HEK293T (cell line): ENCODE results near the gene NKG7.
"Not testable (repeated sequence)": the region's sequence is repeated elsewhere in the genome, so short reads cannot be mapped to it uniquely, and the experiment has no call there.

Experiments used
- CTCF ChIA-PET: fragments of 350-600 bp; formaldehyde crosslinking; extraction: SDS; loops from one replicate; lab custom pipeline; 2021; ENCODE audit warnings: antibody characterized with exemption, inconsistent platforms; lab: Yijun Ruan, JAX
- POLR2A ChIA-PET: fragments of 350-600 bp; formaldehyde crosslinking; extraction: SDS; loops from one replicate; lab custom pipeline; 2020; ENCODE audit warnings: antibody characterized with exemption, inconsistent platforms; lab: Yijun Ruan, JAX
- DNase-seq: peaks from one replicate; pipeline ENCODE4 v3.0.0; 2012; ENCODE audit warnings: mixed read lengths; ENCODE audit errors: extremely low spot score
- ARNT ChIP-seq: fragments of 450-650 bp; IDR thresholded peaks from 2 replicates; pipeline ENCODE4 v1.6.1; 2017; ENCODE audit warnings: mild to moderate bottlenecking
- BHLHE40 ChIP-seq: fragments of 450-650 bp; IDR thresholded peaks from 2 replicates; pipeline ENCODE4 v1.6.1; 2016; ENCODE audit warnings: mild to moderate bottlenecking, moderate library complexity, borderline replicate concordance
- CTBP1 ChIP-seq: fragments of 450-650 bp; IDR thresholded peaks from 2 replicates; pipeline ENCODE4 v1.6.1; 2016; ENCODE audit warnings: borderline replicate concordance
- ELF4 ChIP-seq: fragments of 450-650 bp; IDR thresholded peaks from 2 replicates; pipeline ENCODE4 v1.6.1; 2017; ENCODE audit warnings: antibody characterized with exemption
- FOXA1 ChIP-seq: fragments of 450-650 bp; IDR thresholded peaks from 2 replicates; pipeline ENCODE4 v1.6.1; 2016; ENCODE audit warnings: mild to moderate bottlenecking
- FOXK2 ChIP-seq: fragments of 450-650 bp; IDR thresholded peaks from 2 replicates; pipeline ENCODE4 v1.6.1; 2016; ENCODE audit warnings: mild to moderate bottlenecking
- FOXM1 ChIP-seq: fragments of 450-650 bp; IDR thresholded peaks from 2 replicates; pipeline ENCODE4 v1.6.1; 2017; ENCODE audit warnings: mild to moderate bottlenecking, borderline replicate concordance
- HDGF ChIP-seq: fragments of 450-650 bp; IDR thresholded peaks from 2 replicates; pipeline ENCODE4 v1.6.1; 2017; ENCODE audit warnings: antibody characterized with exemption, borderline replicate concordance
- L3MBTL2 ChIP-seq: fragments of 450-650 bp; conservative IDR thresholded peaks from 2 replicates; pipeline ENCODE4 v1.6.1; 2016; ENCODE audit warnings: mild to moderate bottlenecking
- LEF1 ChIP-seq: fragments of 450-650 bp; IDR thresholded peaks from 2 replicates; pipeline ENCODE4 v1.6.1; 2017; ENCODE audit warnings: mild to moderate bottlenecking, borderline replicate concordance
- NFRKB ChIP-seq: fragments of 450-650 bp; IDR thresholded peaks from 2 replicates; pipeline ENCODE4 v1.6.1; 2016; ENCODE audit warnings: mild to moderate bottlenecking, moderate library complexity
- SP1 ChIP-seq: fragments of 450-650 bp; IDR thresholded peaks from 2 replicates; pipeline ENCODE4 v1.6.1; 2017
- SUZ12 ChIP-seq: fragments of 450-650 bp; IDR thresholded peaks from 2 replicates; pipeline ENCODE4 v1.6.1; 2016; ENCODE audit warnings: mild to moderate bottlenecking
- TARDBP ChIP-seq: fragments of 450-650 bp; IDR thresholded peaks from 2 replicates; pipeline ENCODE4 v1.6.1; 2016
- ZNF384 ChIP-seq: fragments of 450-650 bp; IDR thresholded peaks from 2 replicates; pipeline ENCODE4 v1.6.1; 2016
- TF ChIP-seq, protein P1 (sequence below): fragments of 450-650 bp; IDR thresholded peaks from 2 replicates; pipeline ENCODE4 v1.6.1; 2016

Gene NKG7, protein sequence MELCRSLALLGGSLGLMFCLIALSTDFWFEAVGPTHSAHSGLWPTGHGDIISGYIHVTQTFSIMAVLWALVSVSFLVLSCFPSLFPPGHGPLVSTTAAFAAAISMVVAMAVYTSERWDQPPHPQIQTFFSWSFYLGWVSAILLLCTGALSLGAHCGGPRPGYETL

DNA sequence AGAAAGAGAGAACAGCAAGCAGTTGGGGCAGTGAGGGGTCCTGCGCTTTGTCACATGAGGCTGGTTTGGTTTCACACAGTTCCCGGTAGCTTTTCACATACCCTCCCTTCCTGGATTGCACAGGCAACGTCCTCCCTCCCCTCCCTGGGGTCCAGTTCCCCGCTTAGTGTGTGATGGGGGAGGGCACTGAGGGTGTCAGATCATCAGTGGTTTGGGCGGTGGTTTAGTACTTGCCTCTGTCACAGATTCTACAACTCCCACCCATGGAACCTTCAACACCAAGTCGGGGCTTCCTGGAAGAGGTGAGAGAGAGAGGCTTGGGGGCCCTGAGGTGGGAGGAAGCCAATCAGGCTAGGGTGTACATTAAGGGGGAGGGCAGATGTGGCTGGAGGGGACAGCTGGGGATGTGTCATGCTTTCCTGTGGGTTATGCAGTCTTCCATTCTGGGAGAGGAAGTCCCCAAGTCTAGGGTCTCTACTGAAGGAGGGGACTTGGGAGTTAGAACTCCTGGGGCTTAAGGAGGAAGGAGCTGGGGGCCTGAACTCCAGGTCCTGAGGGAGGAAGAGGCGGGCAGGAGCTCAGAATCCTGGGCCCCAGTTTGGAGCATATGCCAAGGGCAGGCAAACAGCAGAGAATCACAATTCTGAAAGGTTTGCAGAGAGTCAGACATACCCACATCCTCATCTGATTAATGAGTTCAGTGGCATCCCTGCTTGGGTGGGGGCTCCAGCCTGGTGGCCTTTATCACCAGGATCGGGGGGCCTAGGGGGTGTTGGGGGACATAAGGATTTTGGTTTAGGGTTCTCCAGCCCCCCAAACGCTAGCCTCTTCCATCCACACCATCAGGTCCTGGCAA is at the start of gene NKG7:
NKG7 (minus strand) TSS at position 6 of the 856 bp plus-strand sequence. CDS start 119 bp downstream, outside the sequence.
- ChIA-PET POLR2A (interaction anchor here (2.4 kb wide), 1 partner anchor 22 kb away, joined by 10 read pairs; no protein-coding TSS in a partner anchor), CTCF (no interaction called here)
- TF ChIP-seq LEF1 = no peak
- no peak for TF ChIP-seq TARDBP
- TF ChIP-seq FOXA1 = no peak
- no peak for TF ChIP-seq ELF4
- TF ChIP-seq ZNF384 = no peak
- no peak for DNase-seq

DNA sequence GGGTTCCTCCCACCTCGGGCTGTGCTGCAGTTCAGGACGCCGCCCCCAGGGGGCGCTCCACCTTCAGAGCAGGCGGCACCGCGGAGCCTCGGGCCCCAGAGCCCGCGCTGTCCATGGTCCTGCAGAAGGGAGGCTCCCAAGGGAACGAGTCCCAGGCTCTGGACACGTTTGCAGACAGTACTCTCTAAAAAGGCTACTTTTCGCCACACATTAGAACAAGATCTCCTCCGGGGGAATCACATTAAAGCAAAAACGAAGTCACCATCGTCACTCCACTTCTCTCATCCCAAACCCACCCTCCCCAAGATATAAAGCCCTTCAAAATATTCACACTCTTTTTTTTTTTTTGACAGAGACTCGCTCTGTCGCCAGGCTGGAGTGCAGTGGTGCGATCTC is 49.6 kb upstream of the NKG7 start:
- CTCF ChIA-PET = interaction anchor here (0.5 to 1.0 kb wide), 5 partner anchors 16 to 227 kb away, joined by 3 to 5 read pairs (median 3); no protein-coding TSS in a partner anchor
- TF ChIP-seq FOXK2 (no peak), CTBP1 (no peak), BHLHE40 (no peak), FOXA1 (no peak), TARDBP (no peak), ZNF384 (no peak), SP1 (no peak), HDGF (no peak), ARNT (no peak), FOXM1 (no peak), NFRKB (no peak), ELF4 (no peak), L3MBTL2 (no peak), LEF1 (no peak), SUZ12 (no peak)
- TF ChIP-seq, protein P1, sequence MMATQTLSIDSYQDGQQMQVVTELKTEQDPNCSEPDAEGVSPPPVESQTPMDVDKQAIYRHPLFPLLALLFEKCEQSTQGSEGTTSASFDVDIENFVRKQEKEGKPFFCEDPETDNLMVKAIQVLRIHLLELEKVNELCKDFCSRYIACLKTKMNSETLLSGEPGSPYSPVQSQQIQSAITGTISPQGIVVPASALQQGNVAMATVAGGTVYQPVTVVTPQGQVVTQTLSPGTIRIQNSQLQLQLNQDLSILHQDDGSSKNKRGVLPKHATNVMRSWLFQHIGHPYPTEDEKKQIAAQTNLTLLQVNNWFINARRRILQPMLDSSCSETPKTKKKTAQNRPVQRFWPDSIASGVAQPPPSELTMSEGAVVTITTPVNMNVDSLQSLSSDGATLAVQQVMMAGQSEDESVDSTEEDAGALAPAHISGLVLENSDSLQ = no peak
- POLR2A ChIA-PET = interaction anchor here (0.5 kb wide), 1 partner anchor 149 kb away, joined by 3 read pairs; the partner anchor contains the start of gene ZNF175
- DNase-seq = peak; percentile 89

DNA sequence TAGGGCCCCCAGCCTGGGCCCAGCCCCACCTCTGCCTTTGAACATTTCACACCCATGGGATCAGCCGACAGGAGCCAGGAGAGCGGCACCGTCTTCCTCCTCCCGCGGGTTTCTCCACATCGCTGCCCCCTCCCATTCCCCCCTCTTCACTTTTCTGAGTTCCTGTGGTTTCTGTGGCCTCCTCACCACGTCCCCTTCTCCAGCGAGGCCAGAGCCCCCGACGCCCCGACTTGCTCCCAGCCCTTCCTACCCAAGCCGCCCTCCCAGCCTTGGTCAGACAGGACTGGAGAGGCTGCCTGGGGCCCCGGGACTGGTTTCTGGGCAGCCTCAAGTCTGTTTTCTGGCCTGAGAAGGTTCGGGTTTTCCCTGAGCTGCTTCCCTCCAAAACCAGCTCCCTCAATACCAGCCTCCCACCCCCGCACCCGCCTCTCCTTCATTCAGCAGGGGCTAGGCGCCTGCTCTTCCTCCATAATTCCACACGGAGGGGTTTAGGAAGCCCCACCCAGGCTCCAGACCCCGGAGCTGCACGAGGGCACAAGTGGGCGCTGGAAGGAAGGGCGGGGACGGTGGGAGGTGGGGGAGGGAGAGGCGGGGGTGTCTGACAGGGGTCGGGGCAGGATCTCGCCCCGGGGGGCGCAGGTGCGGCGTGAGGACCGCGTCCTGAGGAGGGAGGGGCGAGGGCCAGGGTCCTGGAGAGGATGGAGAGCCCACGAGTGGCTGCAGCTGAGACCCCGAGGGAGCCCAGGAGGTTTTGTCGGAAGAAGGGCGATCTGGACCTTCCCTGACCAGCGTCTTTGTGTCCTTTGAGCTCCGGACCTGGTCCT is 49.0 kb upstream of the NKG7 start:
- ChIA-PET POLR2A (interaction anchor here (0.5 kb wide), 1 partner anchor 150 kb away, joined by 3 read pairs; the partner anchor contains the start of gene ZNF175), CTCF (interaction anchor here (0.5 to 1.0 kb wide), 5 partner anchors 17 to 227 kb away, joined by 3 to 5 read pairs (median 3); no protein-coding TSS in a partner anchor)
- DNase-seq = no peak
- TF ChIP-seq ELF4 (no peak), L3MBTL2 (no peak), CTBP1 (no peak), BHLHE40 (no peak), TARDBP (no peak)

DNA sequence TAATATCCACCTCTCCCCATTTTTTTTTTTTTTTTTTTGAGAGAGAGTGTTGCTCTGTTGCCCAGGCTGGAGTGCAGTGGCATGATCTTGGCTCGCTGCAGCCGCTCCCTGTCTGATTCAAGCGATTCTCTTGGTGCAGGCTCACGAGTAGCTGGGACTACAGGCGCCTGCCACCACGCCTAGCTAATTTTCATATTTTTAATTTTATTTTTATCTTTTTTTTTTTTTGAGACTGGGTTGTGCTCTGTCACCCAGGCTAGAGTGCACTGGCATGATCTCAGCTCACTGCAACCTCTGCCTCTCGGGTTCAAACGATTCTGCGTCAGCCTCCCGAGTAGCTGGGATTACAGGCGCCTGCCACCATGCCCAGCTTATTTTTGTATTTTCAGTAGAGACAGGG is 48.1 kb upstream of the NKG7 start:
- ChIA-PET POLR2A (interaction anchor here (1.5 kb wide), 1 partner anchor 174 kb away, joined by 4 read pairs; no protein-coding TSS in a partner anchor), CTCF (interaction anchor here (0.7 kb wide), 1 partner anchor 19 kb away, joined by 3 read pairs; no protein-coding TSS in a partner anchor)
- not testable (repeated sequence) for DNase-seq

DNA sequence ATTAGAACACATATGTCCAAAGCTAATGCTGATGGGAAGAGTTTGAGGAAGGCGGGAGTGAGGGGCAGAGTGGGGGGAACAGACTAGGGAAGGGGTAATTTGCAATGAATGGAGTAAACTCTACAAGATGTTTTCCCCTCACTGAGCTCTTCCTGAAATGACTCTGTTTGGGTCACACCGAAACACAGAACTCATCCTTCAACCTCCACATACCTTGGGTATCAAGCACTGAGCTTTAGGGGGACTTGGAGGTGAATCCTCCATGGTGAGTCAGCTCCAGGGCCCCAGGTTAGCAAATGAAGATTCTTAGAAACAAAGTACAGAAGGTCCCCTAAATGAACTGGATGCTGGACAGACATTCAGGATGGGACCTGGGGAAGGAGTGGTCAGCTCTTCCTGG is 46.3 kb upstream of the NKG7 start:
- DNase-seq = no peak
- ChIA-PET CTCF (no interaction called here), POLR2A (no interaction called here)
- no peak for TF ChIP-seq NFRKB
- TF ChIP-seq ELF4 = no peak
- TF ChIP-seq FOXK2 = no peak
- TF ChIP-seq SUZ12 = no peak
- TF ChIP-seq ZNF384 = no peak
- TF ChIP-seq, protein P1 = no peak
- TF ChIP-seq BHLHE40 = no peak
- TF ChIP-seq LEF1 = no peak
- TF ChIP-seq CTBP1 = no peak
- TF ChIP-seq TARDBP = no peak
- no peak for TF ChIP-seq L3MBTL2
- TF ChIP-seq FOXM1 = no peak
- no peak for TF ChIP-seq ARNT
- TF ChIP-seq SP1 = no peak
- TF ChIP-seq HDGF = no peak
- TF ChIP-seq FOXA1 = no peak

DNA sequence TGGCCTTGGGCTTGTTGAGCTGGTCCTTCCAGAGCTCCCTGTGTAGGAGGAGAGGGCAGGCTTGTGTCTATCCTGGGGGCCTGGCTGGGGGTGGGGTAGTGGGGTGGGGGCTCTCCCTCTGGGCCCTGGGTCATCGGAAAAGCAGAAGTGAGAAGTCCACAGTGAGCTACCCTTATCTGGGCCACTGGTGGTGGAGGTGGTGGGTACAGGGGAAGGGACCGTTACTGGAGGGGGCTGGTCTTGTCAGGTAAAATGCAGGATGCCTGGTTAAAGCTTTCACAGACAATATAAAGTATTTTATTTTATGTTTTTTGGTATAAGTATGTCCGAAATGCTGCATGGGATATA is 45.3 kb upstream of the NKG7 start:
- POLR2A ChIA-PET = interaction anchor here (1.6 kb wide), 1 partner anchor 50 kb away, joined by 4 read pairs; no protein-coding TSS in a partner anchor
- TF ChIP-seq TARDBP (no peak), CTBP1 (no peak), SP1 (no peak), LEF1 (no peak), FOXM1 (no peak), HDGF (no peak), ARNT (no peak), SUZ12 (no peak), FOXA1 (no peak), L3MBTL2 (no peak), ZNF384 (no peak), FOXK2 (no peak), NFRKB (no peak), BHLHE40 (no peak)
- no peak for DNase-seq
- CTCF ChIA-PET = no interaction called here
